ENCODE measurements around the gene IFT43.

Gene IFT43

GRCh38 chr14:75979071-75979571 lies 6.4 kb upstream of the IFT43 start:
- DNase-seq (ENCODE audit: low read depth, low spot score) = no peak
- H3K4me3 ChIP-seq (ENCODE audit: low read length) = peak overlapping the region; percentile 5; the same call in 1 of the 2 replicates

GRCh38 chr14:75979648-75980565 lies 5.7 kb upstream of the IFT43 start:
- DNase-seq (ENCODE audit: low read depth, low spot score) = no peak
- H3K4me3 ChIP-seq (ENCODE audit: low read length) = no peak overlapping the region

GRCh38 chr14:75980856-75981255 lies 4.7 kb upstream of the IFT43 start:
- DNase-seq (ENCODE audit: low read depth, low spot score) = no peak

GRCh38 chr14:75981426-75982265 lies 3.9 kb upstream of the IFT43 start, which contains the start of gene TGFB3:
Gene TGFB3, minus strand, starts transcription at chr14:75981995. Its CDS starts 1,102 bp downstream, at chr14:75980893.
- H3K4me3 ChIP-seq (ENCODE audit: low read length) = peak within 1 kb of the TSS; percentile 58
- DNase-seq (ENCODE audit: low read depth, low spot score) = no peak

More at GRCh38 chr14:75980856-75981255, 4.7 kb upstream of the IFT43 start:
- no peak overlapping the region for H3K4me3 ChIP-seq (ENCODE audit: low read length)

GRCh38 chr14:75982266-75983018 lies 3.1 kb upstream of the IFT43 start:
- H3K4me3 ChIP-seq (ENCODE audit: low read length) = peak overlapping the region; percentile 58

GRCh38 chr14:75983019-75983358 lies 2.6 kb upstream of the IFT43 start:
- no peak for DNase-seq (ENCODE audit: low read depth, low spot score)
- H3K4me3 ChIP-seq (ENCODE audit: low read length) = peak overlapping the region; percentile 58

More at GRCh38 chr14:75982266-75983018, 3.1 kb upstream of the IFT43 start:
- DNase-seq (ENCODE audit: low read depth, low spot score) = no peak

- no peak for DNase-seq (ENCODE audit: low read depth, low spot score)
- no peak overlapping the region for H3K4me3 ChIP-seq (ENCODE audit: low read length)
Observed at GRCh38 chr14:75984674-75985073, 889 bp upstream of the IFT43 start.

- peak overlapping the region; percentile 75 for H3K4me3 ChIP-seq (ENCODE audit: low read length)
- no peak for DNase-seq (ENCODE audit: low read depth, low spot score)
Observed at GRCh38 chr14:75986439-75986765, 839 bp downstream of the IFT43 start.

- DNase-seq (ENCODE audit: low read depth, low spot score) = no peak
- no peak overlapping the region for H3K4me3 ChIP-seq (ENCODE audit: low read length)
Observed at GRCh38 chr14:75987201-75987970, 1.8 kb downstream of the IFT43 start.

GRCh38 chr14:75989134-75989533 lies 3.6 kb downstream of the IFT43 start:
- no peak for DNase-seq (ENCODE audit: low read depth, low spot score)
- no peak overlapping the region for H3K4me3 ChIP-seq (ENCODE audit: low read length)

- no peak for DNase-seq (ENCODE audit: low read depth, low spot score)
- H3K4me3 ChIP-seq (ENCODE audit: low read length) = no peak overlapping the region
Observed at GRCh38 chr14:75990297-75990696, 4.7 kb downstream of the IFT43 start.

GRCh38 chr14:75991753-75992152 lies 6.2 kb downstream of the IFT43 start:
- H3K4me3 ChIP-seq (ENCODE audit: low read length) = no peak overlapping the region
- DNase-seq (ENCODE audit: low read depth, low spot score) = no peak

GRCh38 chr14:75993567-75994041 lies 8.0 kb downstream of the IFT43 start:
- no peak for DNase-seq (ENCODE audit: low read depth, low spot score)
- no peak overlapping the region for H3K4me3 ChIP-seq (ENCODE audit: low read length)

- no peak for DNase-seq (ENCODE audit: low read depth, low spot score)
- no peak overlapping the region for H3K4me3 ChIP-seq (ENCODE audit: low read length)
Observed at GRCh38 chr14:75995372-75996041, 9.9 kb downstream of the IFT43 start.

GRCh38 chr14:75996488-75996887 lies 10.9 kb downstream of the IFT43 start:
- H3K4me3 ChIP-seq (ENCODE audit: low read length) = no peak overlapping the region
- DNase-seq (ENCODE audit: low read depth, low spot score) = no peak

- no peak overlapping the region for H3K4me3 ChIP-seq (ENCODE audit: low read length)
- no peak for DNase-seq (ENCODE audit: low read depth, low spot score)
Observed at GRCh38 chr14:75999511-76000190, 14.1 kb downstream of the IFT43 start.

GRCh38 chr14:76002383-76002782 lies 16.8 kb downstream of the IFT43 start:
- DNase-seq (ENCODE audit: low read depth, low spot score) = no peak

More at GRCh38 chr14:76002383-76002782, 16.8 kb downstream of the IFT43 start:
- no peak overlapping the region for H3K4me3 ChIP-seq (ENCODE audit: low read length)

Measured in Jurkat, Clone E6-1 (cell line).